CD4-positive, alpha-beta T cell (primary cell): ENCODE results near the gene SPDEF. TPM values are rescaled to one million over a fixed set of nuclear protein-coding genes. Genes with fewer than 3 reads are reported as not detected.

Source experiments
- ATAC-seq: fragments of 200-7000 bp; cut with Tn5 transposase; one replicate; pipeline ENCODE4 v1.10.0; 2022; ENCODE audit warnings: mild to moderate bottlenecking; ENCODE audit not compliant: poor library complexity
- CTCF ChIA-PET: fragments of 350-600 bp; sonication (Branson Sonifier 250); formaldehyde crosslinking; loops from one replicate; lab custom pipeline; 2021; ENCODE audit warnings: antibody characterized with exemption, inconsistent platforms; lab: Charles Lee
- POLR2A ChIA-PET: fragments of 350-600 bp; sonication (Branson Sonifier 250); formaldehyde crosslinking; loops from one replicate; lab custom pipeline; 2021; ENCODE audit warnings: antibody characterized with exemption, inconsistent platforms; lab: Charles Lee
- DNase-seq, 14 experiments: peaks; one replicate each; pipeline ENCODE4 v3.0.0-alpha.2; 2013 to 2020; ENCODE audit warnings: mixed read lengths in 2 of 14
- H3K27ac ChIP-seq, 2 donors: one replicate each; pipeline versions ENCODE4 v1.5.1 to v1.7.0; 2013; ENCODE audit warnings: low read length in 2 of 2, low read depth in 1 of 2, mild to moderate bottlenecking in 1 of 2
- H3K27me3 ChIP-seq, 2 experiments: 1 replicate in 1 of 2; 2 replicates in 1 of 2; pipeline versions ENCODE4 v1.6.1 to v1.7.0; 2013; ENCODE audit warnings: low read length in 2 of 2, control low read depth in 1 of 2, mild to moderate bottlenecking in 1 of 2, moderate library complexity in 1 of 2; ENCODE audit not compliant: insufficient read depth in 2 of 2, control insufficient read depth in 1 of 2
- H3K36me3 ChIP-seq: one replicate; pipeline ENCODE4 v1.6.1; 2013; ENCODE audit warnings: low read length, control low read depth; ENCODE audit not compliant: insufficient read depth
- H3K4me1 ChIP-seq: one replicate; pipeline ENCODE4 v1.6.1; 2013; ENCODE audit warnings: low read length, control low read depth; ENCODE audit not compliant: insufficient read depth
- H3K4me3 ChIP-seq: one replicate; pipeline ENCODE4 v1.5.1; 2013; ENCODE audit warnings: mild to moderate bottlenecking, low read length, moderate library complexity
- H3K9me3 ChIP-seq, 2 experiments: 1 replicate in 1 of 2; 2 replicates in 1 of 2; pipeline versions ENCODE4 v1.6.1 to v1.7.0; 2013; ENCODE audit warnings: low read length in 2 of 2, mild to moderate bottlenecking in 2 of 2, control low read depth in 1 of 2, moderate library complexity in 1 of 2; ENCODE audit not compliant: control insufficient read depth in 1 of 2, insufficient read depth in 1 of 2
- H3K27ac Mint-ChIP-seq: one replicate; pipeline ENCODE4 v1.8.0; 2020; ENCODE audit warnings: mixed read lengths
- H3K27me3 Mint-ChIP-seq: one replicate; pipeline ENCODE4 v1.8.0; 2021; ENCODE audit warnings: mixed read lengths
- H3K36me3 Mint-ChIP-seq: one replicate; pipeline ENCODE4 v1.8.0; 2021; ENCODE audit warnings: low read depth, mixed read lengths
- H3K4me1 Mint-ChIP-seq: one replicate; pipeline ENCODE4 v1.8.0; 2021; ENCODE audit warnings: low read depth, mixed read lengths
- H3K4me3 Mint-ChIP-seq: one replicate; pipeline ENCODE4 v1.8.0; 2020; ENCODE audit warnings: mild to moderate bottlenecking, mixed read lengths
- H3K9me3 Mint-ChIP-seq: one replicate; pipeline ENCODE4 v1.8.0; 2020; ENCODE audit warnings: mixed read lengths
- CTCF ChIP-seq: fragments of 200-600 bp; IDR thresholded peaks from one replicate; pipeline ENCODE4 v1.8.0; 2022; ENCODE audit warnings: antibody characterized with exemption, mild to moderate bottlenecking
- intact Hi-C, 2 experiments: fragments of 100-400 bp; cut with DNase I in 1 of 2; cut with micrococcal nuclease in 1 of 2; formaldehyde crosslinking; loops; one replicate each; pipeline versions ENCODE4 v1.15.1 to v1.9.0; 2023 to 2025; cut with DNase I, micrococcal nuclease
- total RNA-seq, 174 experiments: library from RNA in 2 of 174; stranded (reverse) in 2 of 174; gene quantifications; one replicate each; pipeline ENCODE4 v1.2.3 and lab custom pipeline; 2021 to 2026

Gene SPDEF
- total RNA-seq, 2 experiments from 2014 or later: 0.17 to 0.36 TPM

- ATAC-seq: no peak
- no peak overlapping the region for H3K4me3 Mint-ChIP-seq
- CTCF ChIA-PET: no interaction called here
These were observed 65.6 kb downstream of the SPDEF start for GRCh38 chr6:34490390-34491090.

GRCh38 chr6:34489207-34489805 is 66.8 kb downstream of the SPDEF start:
- Histone ChIP-seq H3K27ac (no peak overlapping the region), H3K4me1 (peaks cover 24% of the 10 kb centered on the region), H3K4me3 (no peak overlapping the region), H3K27me3 (no peaks in the 10 kb centered on the region), H3K9me3 (no peaks in the 10 kb centered on the region), H3K36me3 (no peaks in the 10 kb centered on the region)
- no peaks in the 10 kb centered on the region for H3K27me3 Mint-ChIP-seq
- H3K4me3 Mint-ChIP-seq: no peak overlapping the region
- TF ChIP-seq CTCF: no peak
- intact Hi-C loops: loop anchor here in 1 of 2 experiments (5.0 kb wide), 1 partner anchor 608 kb away; no protein-coding TSS in a partner anchor
- no peaks in the 10 kb centered on the region for H3K36me3 Mint-ChIP-seq
- ATAC-seq (no peak), DNase-seq (no peak)
- H3K9me3 Mint-ChIP-seq: no peaks in the 10 kb centered on the region
- ChIA-PET CTCF (no interaction called here), POLR2A (no interaction called here)
- peaks cover 31% of the 10 kb centered on the region for H3K4me1 Mint-ChIP-seq
- H3K27ac Mint-ChIP-seq: no peak overlapping the region

More at GRCh38 chr6:34490390-34491090, 65.6 kb downstream of the SPDEF start:
- Mint-ChIP-seq H3K27me3 (no peaks in the 10 kb centered on the region), H3K36me3 (no peaks in the 10 kb centered on the region), H3K4me1 (peaks cover 19% of the 10 kb centered on the region), H3K9me3 (no peaks in the 10 kb centered on the region), H3K27ac (no peak overlapping the region)
- Histone ChIP-seq H3K36me3 (no peaks in the 10 kb centered on the region), H3K4me3 (no peak overlapping the region), H3K9me3 (no peaks in the 10 kb centered on the region), H3K27me3 (no peaks in the 10 kb centered on the region), H3K27ac (no peak overlapping the region), H3K4me1 (peaks cover 13% of the 10 kb centered on the region)
- no peak for TF ChIP-seq CTCF
- POLR2A ChIA-PET: no interaction called here
- intact Hi-C loops: no loop called here
- no peak for DNase-seq

Other genes starting within 250 kb of the SPDEF start
- 10 to 100 TPM; 14.8 to 15.0 TPM for gene NUDT3, start 163.7 kb downstream of the SPDEF start, total RNA-seq
- 1,000 to 10,000 TPM; 3,088 to 3,122 TPM for gene RPS10, start 130.3 kb downstream of the SPDEF start, total RNA-seq
- 1 to 10 TPM; 1.3 to 1.4 TPM for gene PACSIN1, start 90.3 kb downstream of the SPDEF start, total RNA-seq
- gene ILRUN, start 140.4 kb upstream of the SPDEF start, total RNA-seq: 10 to 100 TPM; 44.9 to 49.4 TPM
- 10 to 100 TPM; 54.0 to 65.5 TPM for gene SNRPC, start 201.2 kb upstream of the SPDEF start, total RNA-seq
- gene BLTP3A, start 235.8 kb upstream of the SPDEF start, total RNA-seq: 1 to 10 TPM; 7.6 to 8.1 TPM